SU-DHL-6 (cell line): ENCODE data around the gene TMEM237.

Experiments
- EZH2phosphoT487 ChIP-seq: fragments of 200-600 bp; sonication (generic), shearing (Covaris generic); conservative IDR thresholded peaks from 2 replicates; pipeline ENCODE4 v1.6.1; 2018; ENCODE audit warnings: mild to moderate bottlenecking, antibody characterized with exemption, low read length, moderate library complexity, mixed read lengths
- TF ChIP-seq, protein P1 (sequence below): fragments of 200-600 bp; sonication (generic); IDR thresholded peaks from one replicate; pipeline ENCODE4 v1.5.1; 2017; ENCODE audit warnings: antibody characterized with exemption, mild to moderate bottlenecking, low read length, moderate library complexity; ENCODE audit not compliant: insufficient read depth, poor library complexity, severe bottlenecking

DNA sequence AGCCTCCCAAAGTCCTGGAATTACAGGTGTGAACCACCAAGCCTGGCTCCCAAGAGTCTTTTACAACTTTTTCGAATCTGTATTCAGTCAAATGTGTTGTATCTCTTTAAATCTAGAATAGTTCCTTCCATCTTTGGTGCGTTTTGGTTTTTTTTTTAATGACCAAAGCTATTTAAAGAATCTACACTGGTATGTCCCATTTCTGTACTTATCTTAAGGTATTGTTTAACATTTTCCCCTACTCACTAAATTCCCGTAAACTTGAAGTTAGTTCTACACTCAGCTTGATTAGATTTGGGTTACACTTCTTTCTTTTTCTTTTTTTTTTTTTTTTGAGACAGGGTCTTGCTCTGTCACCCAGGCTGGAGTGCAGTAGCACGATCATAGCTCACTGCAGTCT lies 63.8 kb downstream of the TMEM237 start:
- TF ChIP-seq, protein P1, sequence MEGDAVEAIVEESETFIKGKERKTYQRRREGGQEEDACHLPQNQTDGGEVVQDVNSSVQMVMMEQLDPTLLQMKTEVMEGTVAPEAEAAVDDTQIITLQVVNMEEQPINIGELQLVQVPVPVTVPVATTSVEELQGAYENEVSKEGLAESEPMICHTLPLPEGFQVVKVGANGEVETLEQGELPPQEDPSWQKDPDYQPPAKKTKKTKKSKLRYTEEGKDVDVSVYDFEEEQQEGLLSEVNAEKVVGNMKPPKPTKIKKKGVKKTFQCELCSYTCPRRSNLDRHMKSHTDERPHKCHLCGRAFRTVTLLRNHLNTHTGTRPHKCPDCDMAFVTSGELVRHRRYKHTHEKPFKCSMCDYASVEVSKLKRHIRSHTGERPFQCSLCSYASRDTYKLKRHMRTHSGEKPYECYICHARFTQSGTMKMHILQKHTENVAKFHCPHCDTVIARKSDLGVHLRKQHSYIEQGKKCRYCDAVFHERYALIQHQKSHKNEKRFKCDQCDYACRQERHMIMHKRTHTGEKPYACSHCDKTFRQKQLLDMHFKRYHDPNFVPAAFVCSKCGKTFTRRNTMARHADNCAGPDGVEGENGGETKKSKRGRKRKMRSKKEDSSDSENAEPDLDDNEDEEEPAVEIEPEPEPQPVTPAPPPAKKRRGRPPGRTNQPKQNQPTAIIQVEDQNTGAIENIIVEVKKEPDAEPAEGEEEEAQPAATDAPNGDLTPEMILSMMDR: no peak
- no peak for TF ChIP-seq EZH2phosphoT487
